Mesothelial cell of epicardium (in vitro differentiated cells): ENCODE results near the gene ACADSB. TPM values are rescaled to one million over a fixed set of nuclear protein-coding genes. Genes with fewer than 3 reads are reported as not detected.

ENCODE experiments used
- DNase-seq, 2 experiments: peaks; one replicate each; pipeline ENCODE4 v3.0.0; 2021; ENCODE audit warnings: low spot score in 2 of 2; ENCODE audit not compliant: unreplicated experiment in 2 of 2
- H3K27ac Mint-ChIP-seq: 2 replicates; pipeline ENCODE4 v1.8.0; 2021; ENCODE audit warnings: mixed read lengths
- H3K27me3 Mint-ChIP-seq: 2 replicates; pipeline ENCODE4 v1.8.0; 2021; ENCODE audit warnings: low read depth, mixed read lengths
- H3K36me3 Mint-ChIP-seq: 2 replicates; pipeline ENCODE4 v1.8.0; 2021; ENCODE audit warnings: mixed read lengths
- H3K4me1 Mint-ChIP-seq: 2 replicates; pipeline ENCODE4 v1.8.0; 2021; ENCODE audit warnings: mixed read lengths
- H3K4me3 Mint-ChIP-seq: 2 replicates; pipeline ENCODE4 v1.8.0; 2021; ENCODE audit warnings: mild to moderate bottlenecking, moderate library complexity, mixed read lengths
- H3K9me3 Mint-ChIP-seq: 2 replicates; pipeline ENCODE4 v1.8.0; 2021; ENCODE audit warnings: mixed read lengths
- total RNA-seq: library from RNA; stranded (reverse); gene quantifications from 3 replicates; pipeline ENCODE4 v1.2.1, GENCODE V29; 2021
- TF ChIP-seq, protein P1 (sequence below): fragments of 200-600 bp; sonication (generic); IDR thresholded peaks from one replicate; pipeline ENCODE4 v1.5.0; 2021; ENCODE audit warnings: antibody characterized with exemption; ENCODE audit not compliant: unreplicated experiment

The ACADSB gene
- total RNA-seq, 1 donor from 2014 or later, result 21.3 TPM

DNA sequence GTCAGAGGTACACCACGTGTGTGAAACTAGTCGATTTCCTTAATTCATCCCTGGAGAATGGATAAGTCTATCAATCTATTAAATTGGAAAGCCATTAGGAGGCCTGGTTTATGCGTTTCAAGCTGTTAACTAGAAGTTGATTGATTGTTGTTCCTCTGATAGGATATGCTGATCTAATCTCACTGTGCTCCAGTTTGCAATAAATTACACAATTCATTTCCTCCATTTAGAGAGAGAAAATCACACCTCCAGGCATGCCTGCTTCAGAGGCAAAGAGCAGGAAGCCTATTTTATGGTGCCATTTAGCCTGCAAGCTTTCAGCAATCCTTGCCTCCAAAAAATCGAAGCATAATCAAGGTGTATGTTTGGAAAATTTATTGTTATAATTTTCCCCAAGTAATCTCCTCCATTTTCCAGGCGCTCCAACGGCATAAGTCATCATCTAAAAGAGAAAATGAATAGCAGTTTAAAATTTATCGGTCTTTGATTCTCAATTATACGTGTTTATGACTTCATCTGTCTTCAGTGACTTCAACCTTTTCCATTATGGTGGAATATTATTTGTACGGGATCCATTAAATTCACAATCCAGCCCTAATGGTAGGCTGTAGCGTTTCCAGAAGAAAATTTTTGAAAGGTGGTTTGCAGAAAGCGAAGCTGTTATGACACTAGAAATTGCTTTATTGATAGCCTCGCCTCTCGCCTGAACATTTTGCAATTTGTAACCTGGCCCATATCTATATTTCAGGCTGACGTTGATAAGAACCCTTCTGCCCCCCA is 84.0 kb downstream of the ACADSB start:
- Mint-ChIP-seq H3K27me3 (peaks cover 89% of the 10 kb centered on the region), H3K36me3 (no peaks in the 10 kb centered on the region), H3K9me3 (no peaks in the 10 kb centered on the region), H3K27ac (no peak overlapping the region), H3K4me3 (no peak overlapping the region), H3K4me1 (no peaks in the 10 kb centered on the region)
- TF ChIP-seq, protein P1, sequence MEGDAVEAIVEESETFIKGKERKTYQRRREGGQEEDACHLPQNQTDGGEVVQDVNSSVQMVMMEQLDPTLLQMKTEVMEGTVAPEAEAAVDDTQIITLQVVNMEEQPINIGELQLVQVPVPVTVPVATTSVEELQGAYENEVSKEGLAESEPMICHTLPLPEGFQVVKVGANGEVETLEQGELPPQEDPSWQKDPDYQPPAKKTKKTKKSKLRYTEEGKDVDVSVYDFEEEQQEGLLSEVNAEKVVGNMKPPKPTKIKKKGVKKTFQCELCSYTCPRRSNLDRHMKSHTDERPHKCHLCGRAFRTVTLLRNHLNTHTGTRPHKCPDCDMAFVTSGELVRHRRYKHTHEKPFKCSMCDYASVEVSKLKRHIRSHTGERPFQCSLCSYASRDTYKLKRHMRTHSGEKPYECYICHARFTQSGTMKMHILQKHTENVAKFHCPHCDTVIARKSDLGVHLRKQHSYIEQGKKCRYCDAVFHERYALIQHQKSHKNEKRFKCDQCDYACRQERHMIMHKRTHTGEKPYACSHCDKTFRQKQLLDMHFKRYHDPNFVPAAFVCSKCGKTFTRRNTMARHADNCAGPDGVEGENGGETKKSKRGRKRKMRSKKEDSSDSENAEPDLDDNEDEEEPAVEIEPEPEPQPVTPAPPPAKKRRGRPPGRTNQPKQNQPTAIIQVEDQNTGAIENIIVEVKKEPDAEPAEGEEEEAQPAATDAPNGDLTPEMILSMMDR, result no peak
- no peak for DNase-seq

DNA sequence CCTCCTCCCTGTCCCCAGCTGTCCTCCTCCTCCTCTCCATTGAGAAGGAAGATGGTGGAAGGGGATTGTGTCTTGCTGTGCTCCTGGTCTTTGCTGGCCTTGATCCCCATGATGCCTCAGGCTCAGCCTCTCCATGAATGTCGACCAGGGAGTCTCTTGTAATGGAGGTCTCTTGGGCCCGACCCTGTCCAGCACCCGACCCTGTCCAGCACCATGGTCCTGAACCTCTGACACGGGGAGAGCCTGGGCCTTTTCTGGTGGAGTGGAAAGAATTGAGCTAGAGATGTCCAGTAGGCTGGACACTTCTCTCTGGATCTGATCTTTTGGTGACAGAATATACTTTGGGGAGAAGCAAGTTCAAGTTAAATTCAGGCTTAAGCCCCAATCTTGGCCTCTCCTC is 84.7 kb downstream of the ACADSB start:
- no peak for DNase-seq
- peaks cover 93% of the 10 kb centered on the region for H3K27me3 Mint-ChIP-seq
- H3K9me3 Mint-ChIP-seq, result no peaks in the 10 kb centered on the region
- no peaks in the 10 kb centered on the region for H3K4me1 Mint-ChIP-seq
- TF ChIP-seq, protein P1, result no peak
- H3K36me3 Mint-ChIP-seq, result no peaks in the 10 kb centered on the region
- no peak overlapping the region for H3K4me3 Mint-ChIP-seq
- no peak overlapping the region for H3K27ac Mint-ChIP-seq

DNA sequence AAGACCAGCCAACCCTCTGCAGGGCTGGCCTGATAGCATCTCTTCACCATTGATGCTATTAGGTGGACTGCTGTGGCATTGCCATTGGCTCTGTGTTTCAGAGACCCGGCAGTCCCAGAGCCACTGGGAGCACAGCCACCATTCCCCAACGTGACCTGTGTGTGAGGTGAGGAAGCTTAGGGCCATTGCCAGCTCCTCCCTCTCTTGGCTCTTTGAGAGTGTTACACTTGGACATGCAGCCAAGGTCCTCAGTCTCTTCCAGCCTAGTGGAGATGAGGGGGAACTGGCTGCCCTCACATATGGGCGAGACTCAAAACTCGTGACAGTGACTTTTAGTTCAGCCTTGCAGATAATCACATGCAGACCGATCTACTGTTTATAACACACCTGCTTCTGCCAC is 87.6 kb downstream of the ACADSB start:
- Mint-ChIP-seq H3K4me3 (no peak overlapping the region), H3K4me1 (no peaks in the 10 kb centered on the region), H3K9me3 (no peaks in the 10 kb centered on the region), H3K27me3 (peaks cover 90% of the 10 kb centered on the region), H3K27ac (no peak overlapping the region), H3K36me3 (no peaks in the 10 kb centered on the region)
- TF ChIP-seq, protein P1, result no peak
- DNase-seq, result no peak

DNA sequence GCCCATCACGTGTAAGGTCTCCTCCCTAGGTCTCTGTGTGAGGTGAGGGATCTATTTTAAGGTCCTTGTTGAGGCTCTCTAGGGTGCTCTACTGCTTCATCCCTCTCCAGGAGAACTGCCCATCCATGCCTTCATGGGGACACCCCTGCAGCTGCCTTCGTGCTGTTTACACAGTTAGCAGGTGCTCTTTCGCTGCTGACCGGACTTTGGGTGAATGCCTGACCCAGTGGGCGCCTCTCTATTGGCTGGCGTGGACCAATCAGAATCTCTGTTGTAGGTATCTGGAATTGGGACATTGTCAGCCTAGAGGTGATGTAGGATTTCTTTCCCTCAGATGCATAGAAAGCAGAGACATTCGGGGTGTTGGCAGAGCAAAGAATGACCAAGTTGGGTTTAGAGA is 88.2 kb downstream of the ACADSB start:
- no peak overlapping the region for H3K27ac Mint-ChIP-seq
- H3K4me3 Mint-ChIP-seq, result no peak overlapping the region
- no peak for DNase-seq
- no peaks in the 10 kb centered on the region for H3K4me1 Mint-ChIP-seq
- TF ChIP-seq, protein P1, result no peak
- H3K27me3 Mint-ChIP-seq, result peaks cover 90% of the 10 kb centered on the region
- H3K9me3 Mint-ChIP-seq, result no peaks in the 10 kb centered on the region
- no peaks in the 10 kb centered on the region for H3K36me3 Mint-ChIP-seq

DNA sequence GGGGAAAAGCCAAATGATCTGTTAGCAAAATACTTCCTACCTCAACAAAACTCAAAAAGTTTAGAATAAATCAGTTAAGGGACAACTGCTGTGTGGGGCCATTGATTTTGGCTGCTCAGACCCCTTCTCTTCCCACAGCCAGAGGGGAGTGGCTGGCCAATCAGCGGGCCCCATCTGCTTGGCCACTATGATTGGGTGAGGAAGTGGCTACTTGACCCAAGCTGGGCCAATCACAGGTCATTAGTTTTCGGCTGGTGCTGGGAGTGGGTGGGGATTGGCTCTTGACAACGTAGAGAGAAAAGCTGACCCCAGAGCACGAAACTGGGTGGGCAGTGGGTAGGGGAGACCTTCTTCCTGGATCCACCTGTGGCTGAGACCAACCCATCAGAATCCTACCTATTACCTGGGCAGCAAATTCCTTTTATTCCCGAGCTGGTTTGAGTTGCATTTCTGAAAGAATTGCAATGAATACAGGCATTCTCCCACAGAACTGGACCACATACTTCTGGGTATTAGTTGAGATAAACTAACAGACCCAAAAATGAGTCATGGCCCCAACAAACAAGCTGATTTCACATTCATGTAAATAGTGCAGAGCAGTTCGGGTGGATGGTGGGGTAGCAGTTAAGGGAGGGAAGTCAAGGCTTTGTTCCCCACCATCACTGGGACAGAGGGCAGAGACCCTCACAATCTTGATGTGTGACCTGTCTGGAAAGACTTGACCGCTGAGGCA is 91.4 kb downstream of the ACADSB start:
- Mint-ChIP-seq H3K27ac (no peak overlapping the region), H3K4me1 (no peaks in the 10 kb centered on the region), H3K27me3 (peaks cover 80% of the 10 kb centered on the region), H3K36me3 (no peaks in the 10 kb centered on the region), H3K9me3 (no peaks in the 10 kb centered on the region), H3K4me3 (no peak overlapping the region)
- DNase-seq, result no peak
- TF ChIP-seq, protein P1, result no peak
